ENCODE measurements around the gene USP2. TPM values are rescaled to one million over a fixed set of nuclear protein-coding genes. Genes with fewer than 3 reads are reported as not detected.

USP2 gene
- total RNA-seq, 1 experiment from 2014 or later, result 0.67 TPM

DNA sequence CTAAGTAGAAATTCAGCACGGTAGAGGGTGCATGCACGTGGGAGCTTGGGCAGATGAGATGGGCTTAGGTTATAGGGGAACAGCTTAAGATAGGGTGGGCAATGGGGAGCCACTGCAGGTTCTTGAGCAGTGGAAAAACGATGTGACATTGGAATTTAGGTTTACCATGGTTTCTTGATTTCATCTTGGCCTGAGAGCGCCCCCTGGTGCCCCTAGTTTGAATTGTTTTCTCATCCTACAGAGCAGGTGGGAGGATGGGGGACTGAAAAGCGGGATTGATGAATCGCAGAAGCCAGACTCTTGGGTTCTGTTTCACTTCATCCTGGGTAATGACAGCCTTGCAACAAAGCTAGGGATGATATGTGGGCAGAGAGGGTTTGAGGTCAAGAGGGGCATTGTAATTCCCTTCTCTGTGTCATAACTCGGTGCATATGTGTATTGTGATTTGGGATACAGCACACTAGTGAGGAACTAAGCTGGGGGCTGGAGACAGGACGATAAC, 57.9 kb downstream of the USP2 start:
- DNase-seq (ENCODE audit: low read depth), result peak; percentile 72

DNA sequence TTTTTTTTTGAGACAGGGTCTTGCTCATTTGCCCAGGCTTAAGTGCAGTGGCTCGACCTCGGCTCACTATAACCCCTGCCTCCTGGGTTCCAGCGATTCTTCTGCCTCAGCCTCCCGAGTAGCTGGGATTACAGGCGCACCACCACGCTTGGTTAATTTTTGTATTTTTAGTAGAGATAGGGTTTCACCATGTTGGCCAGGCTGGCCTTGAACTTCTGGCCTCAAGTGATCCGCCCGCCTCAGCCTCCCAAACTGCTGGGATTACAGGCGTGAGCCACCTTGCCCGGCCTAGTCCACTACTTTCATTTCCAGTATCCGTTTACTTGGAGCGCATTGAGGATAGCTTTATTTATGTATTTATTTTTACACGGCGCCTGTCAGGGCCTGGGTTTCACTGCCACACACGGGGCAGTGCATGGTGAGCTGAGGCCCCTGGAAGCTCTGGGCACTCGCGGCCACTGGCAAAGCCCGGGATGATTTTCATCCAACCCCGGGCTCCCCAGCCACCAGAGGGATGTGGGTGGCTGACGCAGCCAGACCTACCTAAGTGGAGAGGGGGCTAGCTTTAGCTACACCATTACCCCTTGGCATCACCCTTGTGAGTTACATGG, 58.5 kb downstream of the USP2 start:
- DNase-seq (ENCODE audit: low read depth), result no peak

DNA sequence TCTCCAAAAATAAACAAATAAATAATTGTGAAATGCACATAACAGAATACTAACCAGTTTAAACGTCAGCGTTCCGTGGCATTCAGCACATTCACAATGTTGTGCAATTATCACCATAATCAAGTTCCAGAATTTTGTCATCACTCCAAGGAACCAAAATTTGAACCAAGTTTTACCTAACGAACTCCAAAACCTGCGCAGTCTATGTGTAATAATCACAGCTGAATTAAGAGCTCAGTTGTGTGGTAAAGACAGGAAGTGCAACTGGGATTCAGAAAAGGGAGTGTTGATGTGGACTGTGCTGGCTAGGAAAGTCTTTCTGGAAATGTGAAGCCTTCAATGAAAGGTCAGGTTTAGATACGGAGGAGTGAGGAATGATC, 59.1 kb downstream of the USP2 start:
- no peak for DNase-seq (ENCODE audit: low read depth)

DNA sequence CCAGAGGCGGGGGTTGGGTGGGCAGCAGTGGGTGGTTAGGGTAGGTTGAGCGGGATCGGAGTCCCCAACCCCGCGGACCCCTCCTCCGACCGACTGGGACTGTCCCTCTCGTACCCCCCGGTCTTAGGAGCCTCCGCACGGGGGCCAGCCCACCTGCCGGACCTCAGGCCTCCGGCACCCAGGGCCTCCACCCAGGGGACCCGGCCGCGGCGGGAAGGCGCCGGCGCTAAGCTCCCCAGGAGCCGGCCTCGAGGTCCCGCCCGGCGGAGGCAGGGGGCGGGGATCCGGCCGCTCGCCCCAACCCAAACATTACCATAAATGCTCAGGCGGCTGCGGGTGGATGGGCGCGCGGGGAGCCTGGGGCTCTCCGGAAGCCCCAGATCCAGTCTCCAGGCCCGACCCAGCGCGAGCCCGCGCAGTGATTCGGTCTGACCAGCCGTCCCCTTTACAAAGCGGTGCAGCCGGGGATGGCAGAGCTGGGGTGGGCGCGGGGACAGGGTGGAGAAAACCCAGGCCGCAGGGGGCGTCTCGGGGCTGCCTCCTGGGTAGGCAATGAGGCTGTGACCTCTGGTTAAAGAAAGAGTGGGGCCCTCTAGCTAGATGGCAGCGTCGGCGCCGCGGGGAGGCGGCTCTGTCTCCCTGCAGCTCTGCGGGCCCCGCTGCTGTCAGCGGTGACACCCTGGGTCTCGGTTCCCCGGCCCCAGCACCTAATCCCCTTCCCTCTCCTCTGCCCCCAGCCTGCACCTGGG, 60.5 kb downstream of the USP2 start:
- DNase-seq (ENCODE audit: low read depth), result peak; percentile 81

DNA sequence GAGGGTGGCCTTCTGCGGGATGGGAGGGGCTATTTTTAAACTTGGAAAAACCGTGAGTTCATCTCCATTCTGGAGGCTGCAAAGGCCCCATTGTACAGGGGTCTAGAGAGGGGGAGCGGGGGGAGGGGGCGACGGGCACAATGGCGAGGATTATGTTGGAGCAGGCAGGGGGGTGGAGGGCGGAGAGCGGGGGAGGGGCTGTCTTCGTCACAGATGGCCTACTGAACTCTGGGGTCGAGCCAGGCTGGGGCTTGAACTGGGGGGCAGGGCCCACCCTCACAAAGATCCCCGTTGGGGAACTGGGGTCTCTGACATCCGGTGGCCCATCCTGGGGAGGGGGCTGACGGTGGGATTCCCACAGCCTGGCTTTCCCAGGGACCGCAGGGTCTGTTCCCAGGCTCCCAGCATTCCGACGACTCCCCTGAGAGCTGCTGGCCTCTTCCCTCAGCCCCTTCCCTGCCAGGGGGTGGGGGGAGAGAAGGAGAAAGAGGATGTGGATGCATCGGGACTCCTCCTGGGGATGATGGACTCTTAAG, 61.2 kb downstream of the USP2 start:
- no peak for DNase-seq (ENCODE audit: low read depth)

DNA sequence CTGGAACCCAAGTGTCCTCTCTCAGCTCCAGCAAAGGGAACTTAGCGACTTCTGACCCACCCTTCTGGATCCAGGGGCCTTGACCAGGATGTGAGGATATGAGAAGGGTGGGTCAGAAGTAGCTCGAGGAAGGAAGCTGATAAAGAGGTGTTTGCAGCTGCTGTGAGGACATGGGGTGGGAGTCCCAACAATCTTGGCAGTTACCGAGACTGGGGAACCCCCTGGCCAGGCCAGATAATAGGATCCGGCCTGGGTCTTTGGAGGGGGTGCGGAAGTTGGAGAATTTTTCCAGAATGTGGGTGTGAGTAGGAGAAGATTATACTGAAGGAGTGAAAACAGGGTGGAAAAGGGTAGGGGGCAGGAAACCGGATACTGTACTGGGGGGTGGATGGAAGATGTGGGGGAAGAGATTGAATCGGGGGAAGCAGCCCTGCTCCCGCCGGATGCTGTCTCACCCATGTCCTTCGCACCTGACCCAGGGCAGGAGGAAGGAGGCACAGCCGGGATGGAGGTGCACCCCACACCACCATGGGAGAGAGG, 61.7 kb downstream of the USP2 start:
- DNase-seq (ENCODE audit: low read depth), result no peak

DNA sequence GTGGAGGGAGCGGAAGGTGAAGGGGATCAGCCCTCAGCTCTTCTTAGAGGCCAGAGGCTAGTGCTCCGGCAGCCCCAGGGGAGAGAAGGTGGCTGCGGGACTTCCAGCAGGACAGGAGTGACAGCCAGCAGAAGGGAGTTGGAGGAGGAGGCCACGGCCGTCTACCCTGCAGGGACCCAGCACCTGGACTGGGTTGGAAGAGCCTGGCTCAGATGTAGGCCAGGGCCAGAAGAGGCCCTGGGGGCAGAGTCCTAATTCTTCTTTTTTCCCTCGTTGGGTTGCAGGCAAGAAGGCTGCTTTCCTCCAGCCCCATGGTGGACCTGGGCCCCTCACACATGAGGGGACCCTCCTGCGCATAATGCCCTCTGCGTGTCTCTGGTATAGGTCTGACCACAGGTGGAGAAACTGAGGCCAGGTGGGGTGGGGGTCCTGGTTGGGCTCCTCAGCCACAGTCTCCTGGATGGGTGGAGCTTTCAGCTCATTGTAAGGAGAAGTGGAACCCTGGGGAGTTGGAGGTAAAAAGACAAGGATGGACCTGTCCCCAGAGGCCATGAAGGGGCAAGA, 62.3 kb downstream of the USP2 start:
- no peak for DNase-seq (ENCODE audit: low read depth)

DNA sequence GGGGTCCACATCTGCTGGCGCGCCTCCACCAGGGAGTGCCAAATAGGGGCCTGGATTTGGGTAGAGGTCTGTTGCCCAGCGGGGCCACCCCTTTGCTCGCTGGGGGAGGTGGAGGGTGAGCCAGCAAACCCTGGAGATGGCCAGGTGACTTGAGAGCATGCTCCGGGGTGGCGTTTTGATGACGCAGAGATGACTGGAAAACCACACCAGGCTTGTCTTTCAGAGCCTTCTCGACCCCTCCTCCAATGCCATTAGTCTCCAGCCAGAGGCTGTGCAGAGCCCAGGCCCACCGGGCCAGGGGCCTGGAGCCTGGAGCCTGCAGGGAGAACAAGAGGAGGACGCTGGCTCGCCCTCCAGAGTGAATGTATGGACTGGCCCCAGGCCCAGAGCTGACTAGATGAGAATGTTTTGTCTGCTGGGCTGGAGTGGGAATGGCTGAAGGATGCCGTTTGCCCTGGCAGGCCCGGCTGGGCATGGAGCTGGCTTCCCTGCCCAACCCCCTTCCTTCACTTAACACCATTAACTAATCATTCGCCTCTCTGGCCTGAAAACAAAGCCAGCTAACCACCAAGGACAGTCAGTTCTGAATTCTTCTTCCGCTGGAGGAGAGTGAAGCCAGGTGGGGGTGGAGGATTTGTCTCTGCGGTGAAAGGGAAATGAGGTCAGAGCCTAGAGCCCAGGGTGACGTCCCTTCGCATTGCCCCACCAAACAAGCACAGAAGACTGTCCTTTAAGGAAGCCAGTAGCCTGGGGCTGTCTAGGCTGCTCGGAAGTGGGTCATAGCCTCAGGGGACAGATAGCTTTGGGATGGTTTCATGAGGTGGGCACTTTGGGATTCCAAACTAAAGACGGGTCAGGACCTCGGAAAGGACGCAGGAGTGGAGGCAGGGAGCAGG, 63.0 kb downstream of the USP2 start:
- DNase-seq (ENCODE audit: low read depth), result peak; percentile 95

DNA sequence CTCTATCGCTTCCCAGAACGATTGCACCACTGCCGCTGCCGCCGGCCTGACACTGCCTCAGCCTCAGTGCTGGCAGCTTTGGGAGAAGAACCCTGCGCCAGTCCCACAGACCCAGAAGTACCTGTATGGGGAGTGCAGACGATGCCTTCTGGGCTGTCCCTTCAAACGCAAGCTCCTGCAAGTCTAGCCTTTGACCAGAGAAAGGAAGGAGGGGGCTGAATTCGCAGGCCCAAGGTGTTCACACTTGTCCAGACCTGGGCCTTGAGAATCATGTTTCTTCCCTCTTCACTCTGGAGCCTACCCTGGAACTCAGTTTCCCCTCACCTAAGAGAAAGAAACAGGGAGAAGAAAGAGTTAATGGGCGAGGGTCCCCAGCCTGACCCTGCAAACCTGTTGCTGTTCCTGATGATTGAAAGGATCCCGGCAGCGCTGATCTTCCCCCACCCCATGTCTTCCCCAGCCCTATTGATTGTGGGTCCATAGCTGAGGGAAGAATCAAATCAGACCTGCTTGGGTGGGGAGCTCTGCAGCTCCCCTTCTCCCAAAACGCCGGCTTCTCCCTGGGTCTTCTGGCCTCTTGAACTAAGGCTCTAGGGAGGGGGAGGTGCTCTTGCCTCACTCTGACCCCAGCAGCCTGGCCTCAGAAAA, 63.8 kb downstream of the USP2 start:
- no peak for DNase-seq (ENCODE audit: low read depth)

DNA sequence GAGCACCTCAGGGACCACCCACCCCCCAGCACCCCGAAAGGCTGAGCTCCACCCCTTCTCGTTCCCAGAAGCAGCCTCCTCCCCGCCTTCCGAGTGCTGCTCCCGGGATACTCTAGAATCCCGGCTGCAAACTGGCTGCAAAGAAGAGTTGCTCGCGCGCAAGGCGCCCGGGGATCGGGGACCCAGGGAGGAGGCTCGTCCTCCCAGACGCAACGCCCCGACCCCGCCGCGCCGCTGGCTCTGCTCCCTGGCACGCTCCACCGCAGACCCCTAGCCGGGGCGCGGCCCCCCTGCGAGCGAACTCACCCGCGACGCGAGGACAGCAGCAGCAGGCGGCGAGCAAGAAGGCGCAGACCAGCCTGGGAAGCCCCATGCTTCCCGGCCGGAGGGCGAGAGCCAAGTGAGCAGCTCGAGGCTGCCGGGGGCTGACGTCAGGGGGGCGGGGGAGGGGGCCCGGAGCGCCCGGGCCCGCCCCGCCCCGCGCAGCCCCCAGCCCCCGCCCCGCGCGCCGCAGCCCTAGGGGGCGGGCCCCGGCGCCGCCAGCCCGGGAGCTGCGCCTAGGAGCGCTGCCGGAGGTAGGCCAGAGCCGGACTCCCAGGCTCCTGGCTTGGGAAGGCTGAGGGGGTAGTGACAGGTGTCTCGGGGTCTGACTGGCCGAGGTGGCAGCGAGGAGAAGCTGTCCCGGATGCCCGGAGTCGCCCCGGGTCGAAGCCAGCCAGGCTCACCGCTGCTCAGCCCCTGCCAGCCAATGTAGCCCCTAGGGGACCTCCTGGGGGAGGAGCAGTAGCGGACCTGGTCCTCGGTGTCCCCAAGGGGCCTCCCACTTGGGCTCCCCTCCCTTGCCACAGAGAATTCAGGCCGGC, 64.5 kb downstream of the USP2 start, which contains the start of gene MCAM:
Gene MCAM (minus strand): TSS at position 402 of the 863 bp plus-strand sequence. CDS start 29 bp downstream, at position 373.
- peak; percentile 47 for DNase-seq (ENCODE audit: low read depth)

DNA sequence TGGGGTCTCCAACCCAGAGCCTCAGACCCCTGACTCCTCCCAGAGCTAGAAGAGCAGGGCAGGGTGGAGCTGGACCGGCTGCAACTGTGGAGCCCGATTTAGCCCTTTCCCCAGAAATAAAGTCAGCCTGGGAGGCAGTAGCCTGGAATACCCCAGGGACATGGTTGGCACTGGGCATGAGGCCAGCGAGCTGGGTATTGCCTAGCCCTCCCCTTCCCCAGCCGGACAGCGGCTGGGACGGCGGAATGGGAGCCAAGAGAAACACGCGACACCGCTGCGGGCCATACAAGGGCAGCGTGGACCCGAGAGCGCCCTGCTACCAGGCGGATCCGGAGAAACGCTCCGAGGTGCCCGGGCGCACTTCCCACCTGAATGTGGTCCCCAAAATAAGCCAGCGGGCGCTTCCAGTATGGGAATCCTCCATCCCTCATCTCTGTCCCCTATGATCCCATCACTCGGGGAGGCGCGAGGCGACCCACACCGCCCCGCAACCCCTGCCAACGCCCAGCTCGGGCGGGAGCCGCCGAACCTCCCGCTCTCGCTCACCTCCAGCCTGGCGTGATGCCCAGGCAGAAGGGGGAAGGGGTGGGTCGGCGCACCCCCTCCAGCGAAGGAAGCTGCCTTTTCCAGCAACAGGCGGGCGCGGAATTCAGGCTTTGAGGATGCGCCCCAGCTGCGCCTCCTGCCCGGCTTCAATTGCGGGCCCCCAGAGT, 65.3 kb downstream of the USP2 start:
- peak; percentile 68 for DNase-seq (ENCODE audit: low read depth)

DNA sequence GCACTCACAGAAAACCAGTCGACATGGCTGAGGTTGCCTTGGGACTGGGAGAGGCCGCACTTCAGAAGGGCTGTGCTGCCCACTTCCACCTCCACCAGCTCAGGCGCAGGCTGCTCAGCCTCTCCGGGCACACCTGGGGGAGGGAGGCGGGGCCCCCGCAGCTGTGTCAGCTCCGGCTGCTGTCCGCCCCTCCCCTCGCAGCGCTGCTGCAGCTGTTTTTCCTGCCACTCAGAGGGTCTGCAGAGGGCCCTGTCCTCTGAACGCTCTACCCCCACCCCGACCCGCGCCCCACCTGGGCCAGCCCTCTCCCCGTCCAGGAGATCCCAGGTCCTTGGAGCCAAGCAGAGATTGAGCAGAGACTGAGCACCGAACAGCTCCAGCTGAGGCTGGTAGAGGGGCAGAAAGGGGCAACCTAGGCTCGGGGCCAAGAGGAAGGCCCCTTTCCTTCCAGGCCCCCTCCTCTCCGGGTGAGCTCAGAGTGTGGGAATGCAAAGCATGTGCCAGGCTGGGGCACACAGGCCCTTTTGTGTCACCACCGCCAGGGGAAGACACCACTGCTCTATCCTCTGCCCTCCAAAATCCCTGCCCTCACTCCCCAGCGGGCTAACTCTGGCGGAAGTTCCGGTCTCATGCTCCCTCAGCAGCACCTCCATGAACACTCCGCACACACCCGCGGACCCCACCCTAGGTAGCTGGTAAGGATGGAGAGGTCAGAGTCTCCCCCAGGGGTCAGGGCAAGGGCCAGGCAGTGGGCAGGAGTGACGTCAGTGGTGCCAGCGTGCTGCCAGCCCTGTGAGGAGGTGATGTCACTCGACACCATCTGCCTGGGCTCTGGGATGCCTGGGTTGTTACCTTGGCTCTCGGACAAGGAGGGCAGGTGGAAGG, 66.1 kb downstream of the USP2 start:
- DNase-seq (ENCODE audit: low read depth), result peak; percentile 63

DNA sequence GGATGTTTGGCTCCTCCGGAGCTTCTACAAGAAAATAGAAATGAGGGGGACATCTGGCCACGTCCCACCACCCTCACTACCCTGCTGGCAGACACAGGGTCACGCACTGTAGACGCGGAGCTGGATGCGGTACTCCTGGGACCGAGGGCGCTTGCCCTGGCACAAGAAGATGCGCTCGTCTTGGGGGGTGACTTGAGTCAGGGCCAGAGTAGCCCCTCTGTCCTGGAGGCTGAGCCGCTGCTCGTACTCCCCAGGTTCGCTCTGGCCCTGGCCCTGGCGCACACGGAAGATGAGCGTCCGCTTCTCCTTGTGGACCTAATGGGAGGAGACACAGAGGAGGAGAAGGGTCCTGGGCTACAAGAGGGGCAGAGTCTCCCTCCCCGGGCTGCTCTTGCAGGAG, 66.8 kb downstream of the USP2 start:
- no peak for DNase-seq (ENCODE audit: low read depth)

DNA sequence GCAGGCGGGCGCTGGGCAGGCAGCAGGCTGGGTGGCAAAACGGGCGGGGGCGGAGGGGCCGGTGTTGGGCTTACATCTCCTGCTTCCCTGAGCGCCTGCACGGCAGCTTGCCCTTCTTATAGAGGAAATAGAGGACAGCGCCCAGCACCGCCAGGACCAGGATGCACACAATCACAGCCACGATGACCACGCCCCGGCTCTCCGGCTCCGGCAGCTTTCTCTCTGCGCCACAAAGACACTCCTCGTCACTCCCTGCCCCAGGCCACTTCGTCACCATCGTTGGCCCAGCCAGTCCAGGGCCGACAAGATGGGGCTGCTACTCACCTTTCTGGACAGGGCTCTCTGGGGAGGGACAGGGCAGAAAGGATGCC, 70.8 kb downstream of the USP2 start:
- no peak for DNase-seq (ENCODE audit: low read depth)

DNA sequence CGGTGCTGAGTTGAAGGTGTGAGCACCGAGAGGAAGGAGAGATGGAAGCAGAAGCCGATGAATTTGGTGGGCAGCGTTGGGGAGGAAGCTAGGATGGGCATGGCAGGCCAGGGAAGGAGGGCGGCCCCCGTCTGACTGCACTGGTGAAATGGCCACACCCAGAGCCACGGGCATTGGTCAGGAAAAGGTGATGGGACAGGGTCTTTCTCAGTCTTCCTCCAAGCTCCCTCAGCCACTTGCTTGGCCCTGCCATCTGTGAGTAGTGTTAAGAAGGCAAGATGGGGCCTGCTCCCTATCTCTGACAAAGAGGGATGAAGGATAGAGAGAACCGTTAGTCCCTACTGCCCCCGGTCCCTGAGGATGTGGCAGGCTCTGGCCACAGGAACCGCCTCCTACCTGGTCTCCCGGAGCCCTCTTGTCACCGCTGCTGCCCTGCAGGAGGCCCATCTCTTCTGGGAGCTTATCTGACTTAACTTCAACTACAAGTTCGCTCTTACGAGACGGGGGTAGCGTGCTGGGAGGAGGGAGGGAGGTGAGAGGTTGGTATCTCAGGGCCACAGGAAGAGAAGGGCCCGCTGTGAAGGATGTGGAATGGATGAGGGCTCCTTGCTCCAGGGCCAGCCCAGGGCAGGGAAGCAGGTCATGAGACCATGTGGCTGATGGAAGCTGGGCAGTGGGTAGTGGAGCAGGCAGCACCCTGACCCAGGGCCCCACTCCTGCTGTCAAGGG, 71.4 kb downstream of the USP2 start:
- DNase-seq (ENCODE audit: low read depth), result no peak

DNA sequence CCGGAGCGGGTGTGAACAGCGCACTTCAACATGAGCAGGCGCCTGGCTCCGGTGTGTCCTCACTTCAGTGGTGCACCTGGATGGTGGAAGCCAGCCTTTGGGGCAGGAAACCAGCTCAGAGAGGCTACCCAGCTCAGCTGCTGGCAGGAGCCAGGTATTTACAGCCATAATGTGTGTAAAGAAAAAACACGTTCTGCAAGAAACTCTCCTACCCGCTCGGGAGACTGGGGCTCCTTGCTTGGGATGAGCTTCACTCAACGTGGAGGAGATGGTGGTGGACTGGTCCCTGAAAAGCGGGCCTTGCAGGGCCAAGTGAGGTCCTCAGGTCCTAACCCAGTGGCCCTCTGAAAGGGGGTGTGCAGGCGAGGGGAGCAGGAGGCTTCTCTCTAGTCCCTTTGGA, 72.1 kb downstream of the USP2 start:
- no peak for DNase-seq (ENCODE audit: low read depth)

DNA sequence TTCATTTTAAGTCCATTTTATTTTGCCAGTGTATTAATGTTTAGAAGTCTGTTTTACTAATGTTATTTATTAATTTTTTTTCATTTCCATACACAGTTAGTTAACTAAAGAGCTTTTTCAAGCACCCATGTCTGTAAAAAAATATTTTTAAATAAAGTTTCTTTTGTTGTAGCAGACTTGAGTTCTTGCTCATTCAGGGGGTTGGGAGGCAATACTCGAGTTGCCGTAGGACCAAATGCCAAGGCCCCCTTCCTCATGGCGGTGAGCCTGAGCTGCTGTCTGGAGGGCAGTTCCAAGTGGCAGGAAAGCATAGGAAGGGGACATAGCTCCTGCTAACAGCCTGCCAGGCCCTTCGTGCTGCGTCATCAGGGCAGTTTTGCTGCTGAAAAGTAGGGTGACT, 73.5 kb downstream of the USP2 start:
- no peak for DNase-seq (ENCODE audit: low read depth)

DNA sequence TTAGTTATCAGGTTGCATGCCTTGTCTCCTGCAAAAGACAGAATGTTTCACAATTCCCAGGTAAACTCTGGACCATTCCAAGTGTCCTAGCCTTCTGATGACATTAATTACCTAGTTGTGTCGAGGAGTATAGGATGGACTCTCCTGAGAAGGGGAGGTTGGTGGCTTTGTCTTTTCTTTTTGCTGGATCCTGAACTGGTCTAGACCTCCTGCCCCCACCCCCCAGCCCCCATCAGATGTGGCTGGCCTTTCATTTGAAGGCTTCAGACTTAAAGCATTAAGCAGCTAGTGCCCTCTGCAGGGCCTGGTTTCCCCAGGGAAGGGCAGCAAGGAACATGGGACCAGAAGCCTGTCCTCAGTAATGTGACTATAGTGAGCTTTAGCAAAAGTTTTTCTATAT, 74.3 kb downstream of the USP2 start:
- DNase-seq (ENCODE audit: low read depth), result peak; percentile 38
